ENCODE measurements around the gene ROBO1.

ROBO1 gene

GRCh38 chr3:78580681-78581080 lies 1187.1 kb downstream of the ROBO1 start:
- DNase-seq: no peak

GRCh38 chr3:78571486-78571885 lies 1196.3 kb downstream of the ROBO1 start:
- DNase-seq: no peak

- DNase-seq: no peak
Observed at GRCh38 chr3:78570496-78570895, 1197.3 kb downstream of the ROBO1 start.

GRCh38 chr3:78569804-78570203 lies 1198.0 kb downstream of the ROBO1 start:
- no peak for DNase-seq

- no peak for DNase-seq
Observed at GRCh38 chr3:78565712-78566111, 1202.1 kb downstream of the ROBO1 start.

GRCh38 chr3:78562328-78562727 lies 1205.5 kb downstream of the ROBO1 start:
- DNase-seq: no peak

Measured in T-helper 1 cell (primary cell).